ENCODE measurements around the gene VIM.

DNA sequence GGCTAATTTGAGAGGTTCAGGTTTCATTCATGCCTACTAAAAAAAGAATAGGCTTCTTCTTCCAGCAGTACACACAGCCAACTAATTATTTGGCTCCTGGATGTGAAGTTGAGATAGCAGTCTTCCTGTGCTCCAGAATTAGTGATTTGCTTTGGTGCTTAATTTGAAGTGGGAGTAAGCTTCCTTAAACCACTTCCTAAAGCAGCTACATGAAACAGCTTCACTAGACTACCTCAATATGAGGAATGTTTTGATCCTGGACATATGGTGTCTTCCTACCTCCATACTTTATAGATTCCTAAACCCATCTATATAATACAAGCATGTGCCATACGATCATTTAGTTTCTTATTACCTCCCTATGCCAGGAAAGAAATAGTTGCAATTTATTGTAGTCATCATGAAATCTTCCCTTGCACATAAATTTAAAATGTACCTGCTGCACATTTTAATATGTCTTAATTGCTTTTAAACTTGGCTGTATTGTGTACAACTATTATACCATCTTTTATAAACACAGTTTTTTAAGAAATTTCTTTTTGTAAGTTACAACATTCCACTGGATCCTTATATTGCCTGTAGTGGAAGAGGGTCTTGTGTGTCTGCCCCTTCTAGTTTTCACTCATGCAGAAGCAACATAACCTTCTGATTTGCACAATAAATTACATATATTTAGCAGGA lies 8.6 kb downstream of the VIM start:
- TF ChIP-seq CTCF (conservative IDR thresholded peaks at IDR 0.05; ENCODE audit: low read length) = no peak
- no peak for TF ChIP-seq EZH2phosphoT487 (IDR thresholded peaks at IDR 0.05; ENCODE audit: borderline replicate concordance, low read depth, low read length)
